GM12878 (cell line): ENCODE results near the gene NOTCH1. TPM values are rescaled to one million over a fixed set of nuclear protein-coding genes. Genes with fewer than 3 reads are reported as not detected.
A peak's percentile ranks its signal among the peaks of the same experiment; 100 is the strongest.

Experiments used
- ATAC-seq: fragments of 200-7000 bp; cut with Tn5 transposase; 3 replicates; pipeline ENCODE4 v1.9.1; 2020; ENCODE audit warnings: mild to moderate bottlenecking, moderate library complexity
- BruUV-seq: library from RNA; stranded (reverse); fragments of 400-500 nt; replicated peaks from 2 replicates; lab custom pipeline; 2021; lab: Mats Ljungman, UMichigan
- CTCF ChIA-PET: fragments of 300-600 bp; sonication (Branson Sonifier 250); formaldehyde crosslinking; extraction: SDS; loops from one replicate; lab custom pipeline; 2021; ENCODE audit warnings: inconsistent platforms; lab: Yijun Ruan, JAX
- POLR2A ChIA-PET: fragments of 350-600 bp; formaldehyde crosslinking; extraction: SDS; loops from one replicate; lab custom pipeline; 2021; ENCODE audit warnings: inconsistent platforms; lab: Charles Lee
- RAD21 ChIA-PET: fragments of 300-600 bp; sonication (Branson Sonifier 250); formaldehyde crosslinking; loops from one replicate; lab custom pipeline; 2023; ENCODE audit warnings: antibody characterized with exemption; ENCODE audit not compliant: unreplicated experiment; lab: Charles Lee
- SMC1A ChIA-PET: fragments of 300-600 bp; sonication (Branson Sonifier 250); formaldehyde crosslinking; loops from one replicate; lab custom pipeline; 2023; ENCODE audit not compliant: unreplicated experiment, uncharacterized antibody; lab: Charles Lee
- DNase-seq: peaks from one replicate; pipeline ENCODE4 v3.0.0-alpha.2; 2011; ENCODE audit warnings: low read depth, low spot score
- FAIRE-seq: peaks from 3 replicates; lab custom pipeline; 2011; peaks lifted over from hg19 to GRCh38; lab: Jason Lieb, UNC
- H2AFZ ChIP-seq: 2 replicates; pipeline ENCODE4 v1.6.0; 2011; ENCODE audit warnings: low read depth, low read length, control low read depth; ENCODE audit not compliant: control insufficient read depth
- H3K27ac ChIP-seq: 2 replicates; pipeline ENCODE4 v1.5.1; 2011; ENCODE audit warnings: control low read depth; ENCODE audit not compliant: control insufficient read depth, insufficient read depth
- H3K27me3 ChIP-seq, 2 experiments: replicated peaks in 1 of 2; 2 replicates each; pipeline versions ENCODE4 v1.6.0 to v1.6.1; 2011; ENCODE audit warnings: low read length in 1 of 2; ENCODE audit not compliant: control insufficient read depth in 2 of 2, insufficient read depth in 2 of 2
- H3K36me3 ChIP-seq, 2 experiments: 2 replicates each; pipeline ENCODE4 v1.5.1; 2011; ENCODE audit warnings: low read length in 1 of 2; ENCODE audit not compliant: control insufficient read depth in 2 of 2, insufficient read depth in 2 of 2
- H3K4me1 ChIP-seq: 2 replicates; pipeline ENCODE4 v1.6.1; 2011; ENCODE audit warnings: mild to moderate bottlenecking, low read length, moderate library complexity, mixed read lengths; ENCODE audit not compliant: control insufficient read depth, insufficient read depth
- H3K4me2 ChIP-seq: 2 replicates; pipeline ENCODE4 v1.6.0; 2011; ENCODE audit warnings: control low read depth; ENCODE audit not compliant: control insufficient read depth, insufficient read depth
- H3K4me3 ChIP-seq: fragments of 200-600 bp; sonication (generic); 2 replicates; pipeline ENCODE4 v1.5.1; 2016
- H3K79me2 ChIP-seq: 2 replicates; pipeline ENCODE4 v1.6.0; 2011; ENCODE audit warnings: low read length; ENCODE audit not compliant: control insufficient read depth, insufficient read depth
- H3K9ac ChIP-seq: 2 replicates; pipeline ENCODE4 v1.8.0; 2011; ENCODE audit warnings: low read length, control low read depth, mixed read lengths; ENCODE audit not compliant: control insufficient read depth, insufficient read depth
- H3K9me3 ChIP-seq: replicated peaks from 3 replicates; pipeline ENCODE4 v1.5.1; 2011; ENCODE audit warnings: mild to moderate bottlenecking, low read length; ENCODE audit not compliant: control insufficient read depth, insufficient read depth
- H4K20me1 ChIP-seq: 2 replicates; pipeline ENCODE4 v1.6.0; 2011; ENCODE audit not compliant: control insufficient read depth, insufficient read depth
- BCL11A ChIP-seq: IDR thresholded peaks from 2 replicates; pipeline ENCODE4 v1.6.1; 2011; ENCODE audit warnings: low read depth, low read length
- CBFB ChIP-seq: IDR thresholded peaks from 2 replicates; pipeline ENCODE4 v1.6.1; 2016; ENCODE audit warnings: antibody characterized with exemption, low read depth
- CBX5 ChIP-seq: sonication (generic); IDR thresholded peaks from 2 replicates; pipeline ENCODE4 v1.6.1; 2016; ENCODE audit warnings: low read depth, moderate library complexity, mild to moderate bottlenecking, inconsistent platforms
- EGR1 ChIP-seq, 2 experiments: IDR thresholded peaks; 1 replicate in 1 of 2; 2 replicates in 1 of 2; pipeline ENCODE4 v1.6.1; 2011 to 2012; ENCODE audit warnings: low read depth in 2 of 2, low read length in 2 of 2, borderline replicate concordance in 1 of 2, mild to moderate bottlenecking in 1 of 2, moderate library complexity in 1 of 2
- IKZF1 ChIP-seq: fragments of 450-650 bp; conservative IDR thresholded peaks from 2 replicates; pipeline ENCODE4 v1.6.1; 2017; ENCODE audit warnings: antibody characterized with exemption, mild to moderate bottlenecking
- IKZF2 ChIP-seq, 2 experiments: fragments of 450-650 bp; IDR thresholded peaks; 2 replicates each; pipeline ENCODE4 v1.6.1; 2017; ENCODE audit warnings: mild to moderate bottlenecking in 2 of 2, moderate library complexity in 2 of 2
- JUNB ChIP-seq: IDR thresholded peaks from 2 replicates; pipeline ENCODE4 v1.6.1; 2016; ENCODE audit warnings: antibody characterized with exemption, mild to moderate bottlenecking
- KDM1A ChIP-seq: fragments of 200-600 bp; sonication (generic); IDR thresholded peaks from 2 replicates; pipeline ENCODE4 v1.6.1; 2016; ENCODE audit warnings: borderline replicate concordance
- MYB ChIP-seq: fragments of 150-350 bp; IDR thresholded peaks from 2 replicates; pipeline ENCODE4 v1.6.1; 2014; ENCODE audit warnings: mild to moderate bottlenecking, low read depth, low read length, borderline replicate concordance
- NFYA ChIP-seq: IDR thresholded peaks from 2 replicates; pipeline ENCODE4 v1.6.1; 2011; ENCODE audit warnings: low read depth, mild to moderate bottlenecking, low read length, improper control_type of control experiment, borderline replicate concordance
- NR2F1 ChIP-seq: fragments of 450-650 bp; conservative IDR thresholded peaks from 2 replicates; pipeline ENCODE4 v1.6.1; 2017; ENCODE audit warnings: mild to moderate bottlenecking
- PML ChIP-seq: IDR thresholded peaks from 2 replicates; pipeline ENCODE4 v1.6.1; 2012; ENCODE audit warnings: low read length, inconsistent platforms
- RAD51 ChIP-seq: fragments of 450-650 bp; IDR thresholded peaks from 2 replicates; pipeline ENCODE4 v1.6.1; 2016; ENCODE audit warnings: moderate library complexity, mild to moderate bottlenecking, inconsistent platforms
- REST ChIP-seq: IDR thresholded peaks from 2 replicates; pipeline ENCODE4 v1.6.1; 2012; ENCODE audit warnings: mild to moderate bottlenecking, low read depth, low read length
- SIX5 ChIP-seq: IDR thresholded peaks from 2 replicates; pipeline ENCODE4 v1.6.1; 2011; ENCODE audit warnings: mild to moderate bottlenecking, low read depth, low read length, moderate library complexity; ENCODE audit not compliant: severe bottlenecking
- SMC3 ChIP-seq: IDR thresholded peaks from 2 replicates; pipeline ENCODE4 v1.6.1; 2011; ENCODE audit warnings: low read length, improper control_type of control experiment, borderline replicate concordance
- SREBF2 ChIP-seq: IDR thresholded peaks from 2 replicates; pipeline ENCODE4 v1.6.1; 2012; ENCODE audit warnings: mild to moderate bottlenecking, low read length
- TCF12 ChIP-seq: IDR thresholded peaks from 2 replicates; pipeline ENCODE4 v1.6.1; 2011; ENCODE audit warnings: low read depth, mild to moderate bottlenecking, low read length
- ZSCAN29 ChIP-seq: fragments of 450-650 bp; IDR thresholded peaks from 2 replicates; pipeline ENCODE4 v1.6.1; 2017; ENCODE audit warnings: mild to moderate bottlenecking, moderate library complexity
- WGBS: methylation state at CpG from one replicate; pipeline ENCODE4 v1.1.6; 2016; ENCODE audit warnings: low lambda C conversion rate; ENCODE audit not compliant: insufficient replicate concordance, insufficient coverage; ENCODE audit errors: missing lambda C conversion rate; 5-methylcytosine and 5-hydroxymethylcytosine counted together
- in situ Hi-C: fragments of 300-500 bp; cut with MboI; formaldehyde crosslinking; loops from 9 replicates; pipeline ENCODE4 v1.14.3; 2018; ENCODE audit warnings: mixed read lengths
- intact Hi-C: fragments of 100-400 bp; cut with micrococcal nuclease; formaldehyde crosslinking; loops from one replicate; pipeline ENCODE4 v1.14.2; 2022; ENCODE audit not compliant: unreplicated experiment
- polyA plus RNA-seq, 11 experiments: library from polyadenylated mRNA; depleted of rRNA in 4 of 11; unstranded in 6 of 11; stranded (reverse) in 5 of 11; fragments of >200 nt; fragmentation: Nextera tagmentation in 4 of 11; fragmentation: Illumina TruSeq in 1 of 11; extraction: Ambion mirVana in 4 of 11; extraction: Trizol in 1 of 11; gene quantifications; 1 replicate in 1 of 11; 2 replicates in 10 of 11; pipeline versions ENCODE4 v1.2.1 to v1.2.3, GENCODE V29; 2011 to 2016; ENCODE audit warnings: inconsistent platforms in 2 of 11, missing spikeins in 2 of 11, low read depth in 1 of 11
- total RNA-seq, 4 experiments: library from RNA; depleted of rRNA in 3 of 4; stranded (reverse); fragments of >200 nt in 3 of 4; fragmentation: Illumina TruSeq in 1 of 4; extraction: Trizol in 1 of 4; gene quantifications; 2 replicates each; pipeline versions ENCODE4 v1.2.1 to v1.2.3, GENCODE V29; 2013 to 2021
- TF ChIP-seq, protein P1 (sequence below): fragments of 450-650 bp; IDR thresholded peaks from 2 replicates; pipeline ENCODE4 v1.6.1; 2016; ENCODE audit warnings: mild to moderate bottlenecking, moderate library complexity, borderline replicate concordance

NOTCH1 gene
- total and polyA plus RNA-seq, 10 of the 15 experiments (the other 5 are each of a cell fraction or from before 2014, with no cell fraction given) = 0.02 to 40.0 (median 3.7) TPM

GRCh38 chr9:136576269-136576626, 30.4 kb upstream of the NOTCH1 start:
- H3K9ac ChIP-seq = no peak overlapping the region
- CTCF ChIA-PET = no interaction called here
- SMC1A ChIA-PET = interaction anchor here (0.9 kb wide), 1 partner anchor 88 kb away, joined by 4 read pairs; no protein-coding TSS in a partner anchor
- in situ Hi-C loops = no loop called here
- RAD21 ChIA-PET = interaction anchor here (1.1 kb wide), 1 partner anchor 37 kb away, joined by 4 read pairs; no protein-coding TSS in a partner anchor
- intact Hi-C loops = no loop called here
- POLR2A ChIA-PET = interaction anchor here (1.1 kb wide), 1 partner anchor 36 kb away, joined by 3 read pairs; no protein-coding TSS in a partner anchor
- no peak overlapping the region for H3K4me3 ChIP-seq
- H3K4me1 ChIP-seq = peaks cover 9% of the 10 kb centered on the region
- H4K20me1 ChIP-seq = no peaks in the 10 kb centered on the region
- H3K36me3 ChIP-seq = no peaks in the 10 kb centered on the region
- 0% methylated on average over 8 of the region's 8 CpGs for WGBS
- DNase-seq (no peak), ATAC-seq (peak; percentile 91), FAIRE-seq (peak; percentile 35)
- no peaks in the 10 kb centered on the region for H3K27me3 ChIP-seq
- no peaks in the 10 kb centered on the region for H3K9me3 ChIP-seq
- peak overlapping the region; percentile 17; the same call in 1 of the 2 replicates for H3K4me2 ChIP-seq
- H2AFZ ChIP-seq = no peak overlapping the region
- no TSS peak for BruUV-seq
- H3K79me2 ChIP-seq = no peaks in the 10 kb centered on the region
- no peak overlapping the region for H3K27ac ChIP-seq
- TF ChIP-seq JUNB = no peak
- TF ChIP-seq KDM1A = no peak
- no peak for TF ChIP-seq REST
- TF ChIP-seq PML = no peak
- TF ChIP-seq SREBF2 = no peak
- no peak for TF ChIP-seq RAD51
- no peak for TF ChIP-seq ZSCAN29
- TF ChIP-seq IKZF1 = 0 out of 2 replicates have a peak, but pooled peaks have one; percentile 23
- TF ChIP-seq NR2F1 = peak; percentile 42; the same call in 1 of the 2 replicates
- TF ChIP-seq BCL11A = no peak
- no peak for TF ChIP-seq CBFB
- no peak for TF ChIP-seq MYB
- TF ChIP-seq TCF12 = 0 out of 2 replicates have a peak, but pooled peaks have one; percentile 34
- TF ChIP-seq SIX5 = no peak
- no peak for TF ChIP-seq EGR1 (IDR thresholded peaks at IDR 0.05; ENCODE audit: borderline replicate concordance in 1 of 2, low read depth in 2 of 2, low read length in 2 of 2)
- TF ChIP-seq CBX5 = no peak
- no peak for TF ChIP-seq SMC3
- no peak for TF ChIP-seq NFYA
- TF ChIP-seq, protein P1, sequence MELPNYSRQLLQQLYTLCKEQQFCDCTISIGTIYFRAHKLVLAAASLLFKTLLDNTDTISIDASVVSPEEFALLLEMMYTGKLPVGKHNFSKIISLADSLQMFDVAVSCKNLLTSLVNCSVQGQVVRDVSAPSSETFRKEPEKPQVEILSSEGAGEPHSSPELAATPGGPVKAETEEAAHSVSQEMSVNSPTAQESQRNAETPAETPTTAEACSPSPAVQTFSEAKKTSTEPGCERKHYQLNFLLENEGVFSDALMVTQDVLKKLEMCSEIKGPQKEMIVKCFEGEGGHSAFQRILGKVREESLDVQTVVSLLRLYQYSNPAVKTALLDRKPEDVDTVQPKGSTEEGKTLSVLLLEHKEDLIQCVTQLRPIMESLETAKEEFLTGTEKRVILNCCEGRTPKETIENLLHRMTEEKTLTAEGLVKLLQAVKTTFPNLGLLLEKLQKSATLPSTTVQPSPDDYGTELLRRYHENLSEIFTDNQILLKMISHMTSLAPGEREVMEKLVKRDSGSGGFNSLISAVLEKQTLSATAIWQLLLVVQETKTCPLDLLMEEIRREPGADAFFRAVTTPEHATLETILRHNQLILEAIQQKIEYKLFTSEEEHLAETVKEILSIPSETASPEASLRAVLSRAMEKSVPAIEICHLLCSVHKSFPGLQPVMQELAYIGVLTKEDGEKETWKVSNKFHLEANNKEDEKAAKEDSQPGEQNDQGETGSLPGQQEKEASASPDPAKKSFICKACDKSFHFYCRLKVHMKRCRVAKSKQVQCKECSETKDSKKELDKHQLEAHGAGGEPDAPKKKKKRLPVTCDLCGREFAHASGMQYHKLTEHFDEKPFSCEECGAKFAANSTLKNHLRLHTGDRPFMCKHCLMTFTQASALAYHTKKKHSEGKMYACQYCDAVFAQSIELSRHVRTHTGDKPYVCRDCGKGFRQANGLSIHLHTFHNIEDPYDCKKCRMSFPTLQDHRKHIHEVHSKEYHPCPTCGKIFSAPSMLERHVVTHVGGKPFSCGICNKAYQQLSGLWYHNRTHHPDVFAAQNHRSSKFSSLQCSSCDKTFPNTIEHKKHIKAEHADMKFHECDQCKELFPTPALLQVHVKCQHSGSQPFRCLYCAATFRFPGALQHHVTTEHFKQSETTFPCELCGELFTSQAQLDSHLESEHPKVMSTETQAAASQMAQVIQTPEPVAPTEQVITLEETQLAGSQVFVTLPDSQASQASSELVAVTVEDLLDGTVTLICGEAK = no peak
- TF ChIP-seq IKZF2 (IDR thresholded peaks at IDR 0.05) = no peak
